ENCODE results near the gene POGZ. TPM values are rescaled to one million over a fixed set of nuclear protein-coding genes. Genes with fewer than 3 reads are reported as not detected.
A peak's percentile ranks its signal among the peaks of the same experiment; 100 is the strongest.

The POGZ gene
- total RNA-seq, 1 donor from 2014 or later: 96.3 TPM

DNA sequence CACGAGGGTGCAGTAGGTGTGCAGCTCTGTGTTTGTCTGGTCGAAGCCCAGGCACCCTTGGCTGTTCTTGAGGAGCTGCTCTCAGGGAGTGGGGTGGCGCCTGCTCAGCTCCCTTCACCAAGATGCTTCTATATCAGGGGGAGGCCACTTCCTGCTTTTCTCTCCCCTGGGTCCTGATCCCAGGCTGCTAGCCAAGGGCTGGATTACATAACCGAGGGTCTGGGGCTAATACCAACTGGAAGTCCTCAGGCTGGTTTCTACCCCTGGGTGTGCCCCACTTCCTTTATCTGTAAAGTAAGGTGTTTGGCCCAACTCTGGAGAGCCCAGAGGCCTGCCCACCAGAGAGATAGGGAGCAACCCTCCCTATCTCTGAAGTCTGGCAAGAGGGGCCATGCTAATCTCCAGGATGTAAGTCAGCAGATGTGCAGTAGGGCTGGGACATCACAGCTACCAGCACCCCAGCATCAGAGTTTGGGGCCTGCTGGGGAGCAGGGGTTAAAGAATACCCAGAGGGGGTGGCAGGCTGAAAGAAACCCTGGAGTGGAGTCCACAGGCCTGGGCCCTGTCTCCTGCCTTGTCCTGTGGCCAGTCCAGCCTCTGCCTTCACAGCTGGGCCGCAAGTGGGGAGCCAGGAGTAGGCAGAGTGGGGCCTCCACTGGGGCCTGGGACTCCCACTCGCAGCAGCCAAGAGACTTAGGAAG, 88.9 kb downstream of the POGZ start:
- DNase-seq: peak; percentile 76
- Histone ChIP-seq H3K36me3 (peaks cover 30% of the 10 kb centered on the region), H3K4me1 (peaks cover 31% of the 10 kb centered on the region), H3K4me3 (peak overlapping the region; percentile 61), H3K27ac (peak overlapping the region; percentile 82), H3K27me3 (no peaks in the 10 kb centered on the region), H3K9me3 (no peaks in the 10 kb centered on the region)
- intact Hi-C loops (cut with DNase I): no loop called here
- ATAC-seq: peak; percentile 45
- TF ChIP-seq, protein P1, sequence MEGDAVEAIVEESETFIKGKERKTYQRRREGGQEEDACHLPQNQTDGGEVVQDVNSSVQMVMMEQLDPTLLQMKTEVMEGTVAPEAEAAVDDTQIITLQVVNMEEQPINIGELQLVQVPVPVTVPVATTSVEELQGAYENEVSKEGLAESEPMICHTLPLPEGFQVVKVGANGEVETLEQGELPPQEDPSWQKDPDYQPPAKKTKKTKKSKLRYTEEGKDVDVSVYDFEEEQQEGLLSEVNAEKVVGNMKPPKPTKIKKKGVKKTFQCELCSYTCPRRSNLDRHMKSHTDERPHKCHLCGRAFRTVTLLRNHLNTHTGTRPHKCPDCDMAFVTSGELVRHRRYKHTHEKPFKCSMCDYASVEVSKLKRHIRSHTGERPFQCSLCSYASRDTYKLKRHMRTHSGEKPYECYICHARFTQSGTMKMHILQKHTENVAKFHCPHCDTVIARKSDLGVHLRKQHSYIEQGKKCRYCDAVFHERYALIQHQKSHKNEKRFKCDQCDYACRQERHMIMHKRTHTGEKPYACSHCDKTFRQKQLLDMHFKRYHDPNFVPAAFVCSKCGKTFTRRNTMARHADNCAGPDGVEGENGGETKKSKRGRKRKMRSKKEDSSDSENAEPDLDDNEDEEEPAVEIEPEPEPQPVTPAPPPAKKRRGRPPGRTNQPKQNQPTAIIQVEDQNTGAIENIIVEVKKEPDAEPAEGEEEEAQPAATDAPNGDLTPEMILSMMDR (IDR thresholded peaks at IDR 0.05): no peak

- intact Hi-C loops (cut with DNase I): no loop called here
- H3K4me3 ChIP-seq: peak overlapping the region; percentile 61
- peaks cover 31% of the 10 kb centered on the region for H3K4me1 ChIP-seq
- no peak for DNase-seq
- H3K9me3 ChIP-seq: no peaks in the 10 kb centered on the region
- H3K27me3 ChIP-seq: no peaks in the 10 kb centered on the region
- peak overlapping the region; percentile 82 for H3K27ac ChIP-seq
- no peak for ATAC-seq
- TF ChIP-seq, protein P1 (IDR thresholded peaks at IDR 0.05): no peak
- peaks cover 38% of the 10 kb centered on the region for H3K36me3 ChIP-seq
Measured at GRCh38 chr1:151369621-151370048, 89.7 kb downstream of the POGZ start.

- ATAC-seq (no peak), DNase-seq (no peak)
- Histone ChIP-seq H3K9me3 (no peaks in the 10 kb centered on the region), H3K4me3 (no peak overlapping the region), H3K36me3 (peaks cover 41% of the 10 kb centered on the region), H3K4me1 (peaks cover 31% of the 10 kb centered on the region), H3K27ac (peak overlapping the region; percentile 82), H3K27me3 (no peaks in the 10 kb centered on the region)
- intact Hi-C loops (cut with DNase I): no loop called here
- TF ChIP-seq, protein P1 (IDR thresholded peaks at IDR 0.05): no peak
Measured at GRCh38 chr1:151369302-151369610, 90.0 kb downstream of the POGZ start.

GRCh38 chr1:151368393-151369301, 90.6 kb downstream of the POGZ start:
- DNase-seq (no peak), ATAC-seq (no peak)
- TF ChIP-seq, protein P1 (IDR thresholded peaks at IDR 0.05): no peak
- H3K27me3 ChIP-seq: no peaks in the 10 kb centered on the region
- peak overlapping the region; percentile 82 for H3K27ac ChIP-seq
- no peak overlapping the region for H3K4me3 ChIP-seq
- H3K36me3 ChIP-seq: peaks cover 45% of the 10 kb centered on the region
- peaks cover 31% of the 10 kb centered on the region for H3K4me1 ChIP-seq
- H3K9me3 ChIP-seq: no peaks in the 10 kb centered on the region
- intact Hi-C loops (cut with DNase I): no loop called here

DNA sequence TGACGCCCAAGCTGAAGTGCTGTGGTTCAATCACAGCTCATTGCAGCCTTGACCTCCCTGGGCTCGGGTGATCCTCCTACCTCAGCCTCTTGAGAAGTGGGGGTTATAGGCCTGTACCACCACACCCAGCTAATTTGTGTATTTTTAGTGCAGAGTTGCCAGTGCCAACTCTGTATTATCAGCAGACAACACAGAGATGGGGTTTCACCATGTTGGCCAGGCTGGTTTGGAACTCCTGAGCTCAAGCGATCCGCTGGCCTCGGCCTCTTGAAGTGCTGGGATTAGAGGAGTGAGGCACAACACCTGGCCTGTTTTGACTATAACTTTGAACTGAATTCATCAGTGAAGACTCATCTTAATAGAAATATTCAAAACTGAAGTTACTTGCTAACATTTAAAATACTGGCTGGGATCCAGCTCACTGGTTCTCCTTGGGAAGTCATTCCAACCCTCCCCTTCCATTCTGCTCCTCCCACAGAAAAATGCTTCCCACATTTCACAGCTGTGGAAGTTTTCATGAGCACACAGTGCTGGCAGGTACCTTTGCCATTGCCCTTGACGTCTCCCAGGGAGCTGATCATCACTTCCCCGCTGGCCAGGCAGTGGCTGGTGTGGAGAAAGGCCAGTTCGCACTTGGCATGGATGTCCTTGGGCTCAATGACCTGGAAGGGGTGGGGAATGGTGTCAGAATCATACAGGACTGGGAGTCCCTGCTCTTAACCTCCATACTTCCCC, 91.5 kb downstream of the POGZ start:
- Histone ChIP-seq H3K4me3 (no peak overlapping the region), H3K9me3 (no peaks in the 10 kb centered on the region), H3K27me3 (no peaks in the 10 kb centered on the region), H3K4me1 (peaks cover 31% of the 10 kb centered on the region), H3K36me3 (peaks cover 45% of the 10 kb centered on the region), H3K27ac (no peak overlapping the region)
- DNase-seq (no peak), ATAC-seq (no peak)
- intact Hi-C loops (cut with DNase I): no loop called here
- TF ChIP-seq, protein P1 (IDR thresholded peaks at IDR 0.05): no peak
